HG03108 (cell line): ENCODE data around the gene ZSWIM7.
"Not testable (repeated sequence)": the region's sequence is repeated elsewhere in the genome, so short reads cannot be mapped to it uniquely, and the experiment has no call there.

Experiments
- ATAC-seq: cut with Tn5 transposase; IDR thresholded peaks from one replicate; pipeline ENCODE4 v1.9.1; 2021; ENCODE audit warnings: moderate library complexity; ENCODE audit not compliant: unreplicated experiment

Gene ZSWIM7

DNA sequence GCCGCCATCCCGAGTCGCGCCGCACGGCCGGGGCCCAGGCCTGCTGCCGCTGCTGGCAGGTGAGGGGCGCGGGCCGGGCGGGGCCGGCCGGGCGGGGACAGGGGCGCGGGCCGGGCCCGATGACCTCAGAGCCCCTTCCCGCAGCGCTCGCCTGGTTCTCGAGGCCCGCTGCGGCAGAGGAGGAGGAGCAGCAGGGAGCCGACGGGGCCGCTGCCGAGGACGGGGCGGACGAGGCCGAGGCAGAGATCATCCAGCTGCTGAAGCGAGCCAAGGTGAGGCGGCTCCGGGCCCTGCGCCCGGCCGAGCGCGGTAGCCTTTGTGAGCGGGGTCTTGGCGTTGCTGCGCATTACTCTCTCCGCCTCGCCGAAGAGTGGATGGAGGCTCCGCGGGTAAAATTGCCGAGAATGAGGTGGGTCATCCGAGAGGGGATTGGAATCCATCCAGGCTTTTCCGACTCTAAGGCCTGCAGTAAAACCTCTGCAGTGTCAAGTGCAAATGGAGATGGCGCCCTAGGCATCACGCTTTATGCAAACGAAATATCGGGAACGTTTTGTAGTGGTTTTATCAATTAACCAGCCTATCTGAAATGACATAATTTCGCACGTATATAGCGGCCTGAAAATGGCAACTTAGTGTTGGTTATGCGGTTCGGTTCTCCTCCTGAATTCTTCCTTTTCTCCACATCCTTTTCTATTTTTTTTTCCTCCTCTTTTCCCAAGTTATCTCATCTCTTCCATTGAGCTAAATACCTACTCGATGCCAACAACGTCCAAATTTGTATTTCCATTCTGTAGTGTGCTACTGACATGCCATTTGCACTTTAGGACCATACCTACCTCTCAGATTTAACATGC, 697 bp upstream of the ZSWIM7 start:
- ATAC-seq, result peak; percentile 7

GRCh38 chr17:15998031-15998562, 1.4 kb downstream of the ZSWIM7 start:
- ATAC-seq, result no peak

GRCh38 chr17:15996322-15996721, 3.2 kb downstream of the ZSWIM7 start:
- ATAC-seq, result no peak

DNA sequence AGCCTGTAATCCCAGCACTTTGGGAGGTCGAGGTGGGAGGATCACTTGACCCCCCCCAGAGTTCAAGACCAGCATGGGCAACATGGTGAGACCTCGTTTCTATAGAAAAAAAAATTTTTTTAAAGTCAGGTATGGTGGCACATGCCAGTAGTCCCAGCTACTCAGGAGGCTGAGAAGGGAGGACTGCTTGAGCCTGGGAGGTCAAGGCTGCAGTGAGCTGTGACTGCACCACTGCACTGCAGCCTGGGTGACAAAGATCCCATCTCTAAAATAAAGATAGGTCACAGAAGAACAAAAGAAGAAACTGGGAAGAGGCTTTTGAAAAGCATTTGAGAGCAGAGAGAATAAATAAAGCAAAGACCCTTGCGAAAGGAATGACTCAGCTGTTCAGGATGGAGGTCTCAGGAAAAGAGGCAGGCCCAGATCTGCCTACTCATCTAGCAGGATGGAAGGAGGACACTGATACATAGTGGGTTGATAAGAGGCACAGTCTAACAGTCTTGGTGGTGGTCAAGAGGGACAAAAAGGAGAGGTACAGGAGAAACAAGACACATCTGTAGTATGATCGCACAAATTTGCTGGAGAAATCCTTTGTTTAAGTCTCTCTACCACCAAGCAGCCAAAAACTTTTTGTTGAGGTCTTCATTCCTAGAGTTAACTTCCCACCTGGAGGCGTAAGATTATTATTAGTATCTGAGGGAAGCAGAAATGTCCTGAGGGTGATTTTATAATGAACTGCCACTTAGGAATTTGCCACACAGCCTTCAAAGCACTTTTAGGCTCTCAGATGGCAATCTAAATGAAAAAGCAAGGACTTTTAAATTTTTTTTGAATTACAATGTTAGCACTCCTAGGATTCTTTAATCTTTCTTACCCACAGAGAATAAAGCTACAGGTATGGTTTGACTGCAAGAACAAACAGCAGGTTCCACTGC, 17.6 kb downstream of the ZSWIM7 start:
- no peak for ATAC-seq

GRCh38 chr17:15981208-15981607, 18.3 kb downstream of the ZSWIM7 start:
- no peak for ATAC-seq

DNA sequence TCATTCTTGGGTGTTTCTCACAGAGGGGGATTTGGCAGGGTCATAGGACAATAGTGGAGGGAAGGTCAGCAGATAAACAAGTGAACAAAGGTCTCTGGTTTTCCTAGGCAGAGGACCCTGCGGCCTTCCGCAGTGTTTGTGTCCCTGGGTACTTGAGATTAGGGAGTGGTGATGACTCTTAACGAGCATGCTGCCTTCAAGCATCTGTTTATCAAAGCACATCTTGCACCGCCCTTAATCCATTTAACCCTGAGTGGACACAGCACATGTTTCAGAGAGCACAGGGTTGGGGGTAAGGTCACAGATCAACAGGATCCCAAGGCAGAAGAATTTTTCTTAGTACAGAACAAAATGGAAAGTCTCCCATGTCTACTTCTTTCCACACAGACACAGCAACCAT, 20.5 kb downstream of the ZSWIM7 start:
- ATAC-seq, result not testable (repeated sequence)

GRCh38 chr17:15978606-15979005, 20.9 kb downstream of the ZSWIM7 start:
- ATAC-seq, result no peak

GRCh38 chr17:15977894-15978293, 21.6 kb downstream of the ZSWIM7 start:
- no peak for ATAC-seq

DNA sequence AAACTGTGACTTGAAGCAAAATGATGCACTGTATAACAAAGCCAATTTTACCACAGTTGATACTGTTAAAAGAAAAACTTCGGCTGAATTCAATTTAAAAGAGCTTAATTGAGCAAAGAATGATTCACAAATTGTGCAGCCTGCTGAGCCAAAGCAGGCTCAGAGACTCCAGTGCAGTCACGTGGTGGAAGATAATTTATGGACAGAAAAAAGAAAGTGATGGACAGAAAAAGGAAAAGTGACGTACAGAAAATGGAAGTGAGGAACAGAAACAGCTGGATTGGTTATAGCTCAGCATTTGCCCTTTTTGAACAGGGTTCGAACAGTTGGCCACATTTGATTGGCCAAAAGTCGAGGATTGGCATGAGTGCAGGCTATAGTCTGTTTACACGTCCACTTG, 25.7 kb downstream of the ZSWIM7 start:
- ATAC-seq, result no peak

GRCh38 chr17:15973016-15973415, 26.5 kb downstream of the ZSWIM7 start:
- no peak for ATAC-seq

DNA sequence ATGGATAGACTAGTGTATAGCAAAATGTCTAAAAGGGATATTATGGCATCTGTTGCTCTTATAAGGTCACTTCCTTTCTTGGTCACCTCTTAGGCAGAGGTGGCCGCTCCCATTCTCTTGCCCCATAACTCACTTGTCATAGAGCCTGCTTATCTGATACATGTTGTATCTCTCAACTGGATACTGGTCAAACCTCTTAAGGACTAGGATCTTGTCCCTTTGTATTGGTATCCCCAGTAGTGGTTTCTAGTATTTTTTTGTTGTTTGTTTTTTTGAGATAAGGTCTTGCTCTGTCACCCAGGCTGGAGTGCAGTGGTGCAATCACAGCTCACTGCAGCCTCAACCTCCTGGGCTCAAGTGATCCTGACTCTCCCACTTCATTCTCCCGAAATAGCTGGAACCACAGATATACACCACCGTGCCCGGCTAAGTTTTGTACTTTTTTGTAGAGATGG, 27.0 kb downstream of the ZSWIM7 start:
- no peak for ATAC-seq

GRCh38 chr17:15971882-15972281, 27.6 kb downstream of the ZSWIM7 start:
- no peak for ATAC-seq

- ATAC-seq, result no peak
Measured at GRCh38 chr17:15971098-15971678, 28.3 kb downstream of the ZSWIM7 start.

DNA sequence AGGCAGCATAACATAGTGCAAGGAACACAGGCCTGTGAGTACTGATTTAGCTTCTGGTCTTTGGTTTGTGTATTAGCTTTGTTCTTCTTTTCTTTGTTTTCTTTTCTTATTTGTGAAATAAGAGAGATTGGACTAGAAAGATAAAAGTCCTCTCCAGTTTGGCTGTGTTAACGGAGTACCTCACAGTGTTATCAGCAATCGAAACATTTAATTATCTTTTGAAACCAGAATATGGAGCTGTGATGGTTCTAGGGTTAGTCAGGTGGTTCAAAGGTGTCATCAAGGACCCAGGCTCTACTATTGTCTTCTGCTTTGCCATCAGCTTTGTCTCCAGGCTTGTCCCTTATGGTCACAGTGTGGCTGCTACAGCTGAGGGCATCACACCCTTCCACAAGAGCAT, 29.0 kb downstream of the ZSWIM7 start:
- no peak for ATAC-seq

GRCh38 chr17:15969463-15969862, 30.0 kb downstream of the ZSWIM7 start:
- no peak for ATAC-seq

DNA sequence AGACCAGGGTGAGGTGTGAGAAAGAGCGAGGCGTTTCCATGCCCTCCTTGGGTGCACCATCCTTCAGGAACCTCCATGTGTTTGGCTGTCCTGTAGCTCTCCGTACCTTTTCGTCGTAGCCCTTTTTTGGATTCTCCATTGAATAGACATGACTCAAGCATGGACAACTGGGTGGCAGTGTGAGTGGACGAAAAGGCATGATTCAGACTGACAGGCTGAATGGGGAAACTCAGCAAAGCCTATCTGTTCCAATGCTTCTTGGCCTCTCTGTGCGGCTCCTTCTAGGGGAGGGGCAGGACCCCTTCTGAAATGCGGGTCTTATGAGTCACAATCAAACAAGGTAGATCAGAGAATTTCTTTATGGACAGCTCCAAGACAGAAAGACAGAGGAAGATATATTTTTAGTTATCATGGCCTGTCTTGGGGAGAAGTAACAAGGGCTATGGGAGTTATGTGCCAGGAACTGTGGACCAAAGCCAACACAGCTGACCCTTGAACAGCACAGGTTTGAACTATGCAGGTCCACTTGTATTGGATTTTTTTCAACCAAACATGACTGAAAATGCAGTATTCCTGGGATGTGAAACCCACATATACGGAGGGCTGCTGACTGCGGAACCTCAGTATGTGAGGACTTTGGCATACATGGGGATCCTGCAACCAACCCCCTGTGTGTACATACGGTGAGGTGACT, 31.7 kb downstream of the ZSWIM7 start:
- ATAC-seq, result no peak

DNA sequence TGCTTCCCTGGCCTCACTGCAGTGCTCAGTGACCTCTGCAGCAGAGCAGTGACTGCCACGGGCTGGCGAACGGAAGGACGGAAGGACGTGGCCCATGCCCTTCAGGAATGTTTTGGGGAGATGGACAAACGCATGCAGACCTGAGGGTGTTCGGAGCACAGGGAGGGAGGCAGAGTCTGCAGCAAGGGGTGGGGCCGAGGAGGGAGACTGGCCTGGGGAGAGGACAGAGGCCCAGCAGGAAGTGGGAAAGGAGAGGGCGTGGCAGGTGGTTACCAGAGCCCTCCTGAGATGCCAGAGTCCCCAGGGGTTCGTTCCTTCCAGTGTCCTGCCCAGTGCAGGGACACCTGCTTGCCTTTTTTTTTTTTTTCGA, 32.6 kb downstream of the ZSWIM7 start:
- ATAC-seq, result no peak

DNA sequence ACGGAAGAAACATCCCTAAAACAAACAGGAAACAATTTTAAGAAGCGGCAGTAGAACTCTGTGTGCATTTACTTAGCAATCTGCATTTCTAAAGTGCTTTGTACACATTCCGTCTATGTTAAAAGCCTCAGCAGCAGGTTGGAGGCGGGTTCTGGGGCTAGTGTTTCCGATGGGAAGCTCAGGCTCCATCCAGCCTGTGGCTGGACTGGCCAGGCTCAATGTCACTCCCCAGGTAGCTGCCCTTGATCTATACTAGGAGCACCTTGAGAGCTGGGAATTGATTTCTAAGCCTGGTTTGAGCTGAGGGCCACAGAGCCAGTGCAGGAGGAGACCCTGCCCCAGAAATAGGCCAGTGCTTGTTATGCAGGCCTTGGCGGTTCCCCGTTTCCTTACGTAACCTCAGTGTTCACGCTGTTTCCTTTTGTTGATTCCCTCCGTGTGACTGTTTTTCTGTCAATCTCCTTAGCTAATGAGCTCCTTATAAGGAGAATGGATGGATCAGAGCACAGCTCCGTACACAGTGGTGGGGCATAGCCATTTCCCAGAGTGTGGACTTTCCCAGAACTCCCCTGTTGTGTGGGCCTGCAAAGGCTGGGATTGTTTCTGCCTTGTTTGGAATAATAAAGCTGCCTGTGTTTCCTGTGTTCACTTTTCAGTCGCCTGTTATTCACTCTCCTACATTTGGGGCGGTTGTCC, 33.2 kb downstream of the ZSWIM7 start:
- no peak for ATAC-seq

- no peak for ATAC-seq
Measured at GRCh38 chr17:15965528-15965927, 34.0 kb downstream of the ZSWIM7 start.

DNA sequence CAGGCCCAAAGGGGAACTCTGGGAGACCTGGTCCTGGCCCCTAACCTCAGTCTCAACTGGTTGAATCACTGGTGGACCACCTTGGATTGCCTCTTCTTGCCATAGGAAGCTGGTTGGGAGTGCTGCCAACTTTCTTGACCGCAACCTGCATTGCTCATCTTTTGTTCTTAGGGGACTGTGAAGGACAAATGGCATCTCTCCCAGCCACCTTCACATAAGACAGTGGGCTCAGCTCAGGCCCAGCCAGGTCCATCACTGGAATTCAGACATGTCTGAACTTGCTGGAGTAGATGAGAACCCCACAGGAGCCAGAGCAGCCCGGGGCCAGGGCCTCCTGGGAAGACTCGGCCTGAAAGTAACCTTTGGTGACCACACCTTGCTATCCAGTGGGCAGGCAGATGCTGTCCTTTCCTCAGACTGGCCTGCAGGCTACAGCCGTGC, 35.8 kb downstream of the ZSWIM7 start:
- no peak for ATAC-seq
